LNCAP (cell line): Measurements from ENCODE around the gene HEPACAM2.

Experiments used
- TF ChIP-seq, protein P1 (sequence below): fragments of 450-650 bp; IDR thresholded peaks from 2 replicates; pipeline ENCODE4 v1.5.1; 2017; ENCODE audit warnings: mild to moderate bottlenecking

Gene HEPACAM2

DNA sequence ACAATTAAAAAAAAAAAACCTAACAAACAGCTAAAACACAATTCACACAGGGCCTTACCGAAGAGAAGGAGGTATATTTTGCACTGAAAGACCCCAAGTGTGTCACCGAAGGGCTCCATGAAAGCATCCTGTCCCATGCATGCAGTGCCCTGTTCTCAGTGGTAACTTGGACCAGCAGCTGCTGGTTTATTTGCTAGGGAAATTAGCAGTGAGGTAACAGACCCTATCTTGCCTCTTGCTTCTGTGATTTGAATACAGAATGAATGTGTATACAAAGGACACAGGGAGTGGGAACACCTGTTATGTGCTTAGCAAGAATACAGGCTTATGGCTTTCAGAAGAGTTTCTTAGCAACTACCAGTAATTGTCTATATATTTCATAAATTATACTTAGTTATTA, at the start of gene HEPACAM2:
Gene HEPACAM2, minus strand, starts transcription at position 160 of the 400 bp plus-strand sequence.
- TF ChIP-seq, protein P1, sequence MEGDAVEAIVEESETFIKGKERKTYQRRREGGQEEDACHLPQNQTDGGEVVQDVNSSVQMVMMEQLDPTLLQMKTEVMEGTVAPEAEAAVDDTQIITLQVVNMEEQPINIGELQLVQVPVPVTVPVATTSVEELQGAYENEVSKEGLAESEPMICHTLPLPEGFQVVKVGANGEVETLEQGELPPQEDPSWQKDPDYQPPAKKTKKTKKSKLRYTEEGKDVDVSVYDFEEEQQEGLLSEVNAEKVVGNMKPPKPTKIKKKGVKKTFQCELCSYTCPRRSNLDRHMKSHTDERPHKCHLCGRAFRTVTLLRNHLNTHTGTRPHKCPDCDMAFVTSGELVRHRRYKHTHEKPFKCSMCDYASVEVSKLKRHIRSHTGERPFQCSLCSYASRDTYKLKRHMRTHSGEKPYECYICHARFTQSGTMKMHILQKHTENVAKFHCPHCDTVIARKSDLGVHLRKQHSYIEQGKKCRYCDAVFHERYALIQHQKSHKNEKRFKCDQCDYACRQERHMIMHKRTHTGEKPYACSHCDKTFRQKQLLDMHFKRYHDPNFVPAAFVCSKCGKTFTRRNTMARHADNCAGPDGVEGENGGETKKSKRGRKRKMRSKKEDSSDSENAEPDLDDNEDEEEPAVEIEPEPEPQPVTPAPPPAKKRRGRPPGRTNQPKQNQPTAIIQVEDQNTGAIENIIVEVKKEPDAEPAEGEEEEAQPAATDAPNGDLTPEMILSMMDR, result no peak

DNA sequence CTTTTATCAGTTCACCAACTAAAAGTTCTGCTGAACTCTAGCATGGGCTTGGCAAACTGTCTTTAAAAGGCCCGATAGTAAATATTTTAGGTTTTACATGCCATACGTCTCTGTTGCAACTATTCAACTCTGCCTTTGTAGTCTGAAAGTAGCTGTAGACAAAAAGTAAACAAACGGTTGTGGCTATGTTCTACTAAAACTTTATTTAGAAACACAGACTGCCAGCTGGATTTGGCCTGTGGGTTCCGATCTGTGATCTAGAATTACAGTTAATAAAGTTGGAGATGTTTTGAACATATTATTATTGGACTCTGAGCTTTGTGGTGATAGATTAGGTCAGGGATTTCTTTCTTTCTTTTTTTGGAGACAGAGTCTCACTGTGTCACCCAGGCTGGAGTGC, 39.0 kb upstream of the HEPACAM2 start:
- TF ChIP-seq, protein P1, result no peak

DNA sequence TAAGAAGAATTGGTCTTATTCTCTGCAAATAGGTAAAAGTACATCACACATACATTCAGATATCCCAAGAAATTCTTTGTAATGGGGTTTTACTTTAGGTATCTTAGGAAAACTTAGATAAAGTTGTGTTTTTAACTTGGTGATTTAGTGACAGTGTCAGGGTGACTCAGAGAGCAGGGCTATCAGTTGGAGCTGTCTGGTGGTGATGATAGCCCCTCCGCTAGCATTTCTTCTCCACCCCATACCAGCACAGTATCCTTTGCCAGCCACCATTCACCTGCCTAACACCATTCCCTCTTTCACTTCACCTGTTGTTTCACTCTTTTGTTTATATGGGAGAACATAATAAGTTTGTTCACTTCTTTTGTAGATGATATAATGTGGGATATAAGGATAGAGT, 36.3 kb upstream of the HEPACAM2 start:
- TF ChIP-seq, protein P1, result no peak

DNA sequence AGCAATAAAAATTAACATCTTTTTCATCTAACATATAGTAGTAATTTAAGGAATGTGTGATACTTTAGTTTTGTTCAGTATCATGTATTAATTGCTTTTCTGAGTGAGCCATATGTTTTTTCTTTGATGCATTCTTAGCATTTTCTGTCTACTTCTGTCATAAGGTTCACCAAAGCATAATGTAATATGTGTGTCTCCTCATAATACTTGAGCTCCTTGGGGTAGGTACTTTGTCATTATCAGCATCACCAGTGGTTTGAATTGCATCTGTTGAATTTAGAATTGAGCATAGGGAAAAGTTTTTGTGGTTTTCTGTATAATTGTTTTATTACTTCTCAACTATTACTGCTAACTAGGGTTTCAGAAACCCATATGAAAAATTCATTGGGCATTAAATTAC, 32.4 kb upstream of the HEPACAM2 start:
- TF ChIP-seq, protein P1, result no peak

DNA sequence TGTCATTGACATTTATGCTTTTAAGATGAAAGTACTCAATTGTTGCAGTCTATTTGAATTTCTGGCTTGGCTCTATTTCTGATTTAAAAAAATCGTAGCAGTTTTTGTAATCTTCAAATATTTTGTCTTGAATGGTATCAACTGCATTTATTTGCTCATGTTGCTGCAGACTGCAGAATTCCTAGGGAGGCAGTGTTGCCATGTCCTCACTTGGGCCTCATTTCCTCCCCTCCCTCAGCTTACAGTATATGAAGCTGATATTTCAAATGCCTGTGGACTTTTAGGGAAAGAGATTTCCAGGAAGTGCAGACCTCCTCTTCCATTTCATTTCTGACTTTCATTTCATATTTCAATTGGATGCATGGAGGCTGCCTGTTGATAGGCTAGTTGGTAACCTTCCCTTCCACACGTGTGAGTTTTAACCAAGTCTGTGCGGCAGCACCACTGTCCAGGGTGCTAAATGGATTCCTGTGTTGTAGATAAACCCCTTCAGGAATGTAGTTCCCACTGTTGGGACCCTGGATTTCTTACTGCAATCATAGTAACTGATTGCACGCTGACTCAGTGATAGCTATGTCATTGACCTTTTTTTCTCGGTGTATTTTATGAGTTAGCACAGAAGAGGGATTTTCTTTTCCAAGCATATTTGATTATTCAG, 23.4 kb upstream of the HEPACAM2 start:
- TF ChIP-seq, protein P1, result no peak

DNA sequence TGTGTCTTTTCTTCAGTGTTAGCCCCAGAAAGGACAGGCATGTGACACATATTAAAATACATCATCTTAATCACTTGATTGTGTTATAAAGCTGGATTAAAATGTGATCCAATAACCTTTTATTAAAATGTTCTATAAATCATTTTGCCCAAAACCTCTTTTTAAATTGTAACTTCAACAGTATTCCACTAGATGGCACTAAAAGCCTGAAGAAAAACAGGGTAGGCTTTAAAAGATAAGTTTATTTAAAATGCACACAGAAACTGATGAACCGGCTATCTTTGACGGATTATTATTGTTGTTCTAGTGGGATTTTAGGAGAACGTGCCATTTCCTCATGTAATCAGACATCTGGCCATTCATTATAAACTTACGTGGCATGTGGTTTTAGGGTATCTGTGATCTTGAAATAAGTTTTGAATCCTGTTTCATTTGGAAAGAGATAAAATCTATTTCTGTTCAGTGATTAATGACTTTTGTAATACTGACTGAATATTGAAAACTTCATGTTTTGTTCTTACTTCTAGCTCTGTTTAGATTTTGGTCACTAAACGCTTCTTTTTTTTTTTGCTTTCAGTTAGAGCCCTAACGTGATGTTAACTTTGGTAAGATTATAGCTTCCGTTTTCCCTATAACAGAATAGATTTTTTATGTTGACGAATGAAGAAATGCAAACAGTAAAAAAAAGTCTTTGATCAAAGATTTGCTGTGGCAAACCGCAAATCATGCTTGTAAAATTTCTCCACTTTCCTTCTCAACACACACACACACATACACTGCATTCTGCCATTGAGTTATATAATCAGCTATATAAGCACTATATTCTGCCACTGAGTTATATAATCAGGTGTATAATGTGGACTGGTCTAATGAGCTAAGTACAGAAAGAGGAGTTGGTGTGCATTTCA, 19.5 kb upstream of the HEPACAM2 start:
- TF ChIP-seq, protein P1, result peak; percentile 61

DNA sequence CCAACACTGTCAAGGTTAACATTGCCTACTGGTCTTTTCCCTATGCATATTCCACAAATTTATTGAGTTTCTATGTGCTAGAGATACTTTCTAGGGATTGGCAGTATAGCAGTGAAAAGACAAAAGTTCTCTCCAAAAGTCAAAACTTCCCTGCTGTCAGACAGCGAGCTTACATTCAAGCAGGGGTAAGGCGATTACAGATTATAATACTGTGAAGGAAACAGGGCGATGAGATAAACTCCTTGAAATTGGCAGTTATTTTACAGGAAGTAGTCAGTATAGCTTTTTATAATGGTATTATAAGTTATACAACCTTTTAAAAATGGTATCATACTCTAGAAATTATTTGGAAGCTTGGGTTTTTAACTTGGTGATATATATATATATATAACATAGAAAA, 15.8 kb upstream of the HEPACAM2 start:
- TF ChIP-seq, protein P1, result no peak
